C4-2B (cell line): Measurements from ENCODE around the gene PRKCI.

ENCODE experiments used
- ZFX ChIP-seq: fragments of 450-650 bp; IDR thresholded peaks from 2 replicates; pipeline ENCODE4 v1.6.1; 2017
- TF ChIP-seq, protein P1 (sequence below): fragments of 450-650 bp; conservative IDR thresholded peaks from 2 replicates; pipeline ENCODE4 v1.5.1; 2017; ENCODE audit warnings: mild to moderate bottlenecking

DNA sequence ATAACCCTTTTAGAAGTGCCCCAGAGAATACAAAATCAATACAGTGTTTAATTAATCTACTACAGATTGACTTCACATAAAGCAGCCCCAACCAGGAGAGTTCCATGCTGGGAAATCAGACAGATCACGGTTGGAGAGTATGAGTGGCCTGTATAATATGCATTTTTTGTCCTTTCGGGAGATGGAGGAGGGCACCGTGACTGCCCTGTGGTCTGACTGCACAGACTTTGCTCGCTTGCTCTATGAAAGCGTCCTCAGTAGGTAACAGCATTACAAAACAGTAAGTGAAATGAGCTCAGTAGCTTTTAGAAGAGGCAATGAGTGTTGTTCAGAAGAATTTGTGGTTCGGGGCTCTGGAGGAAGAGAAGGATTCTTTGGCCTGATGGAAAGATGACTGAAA is 101.1 kb downstream of the PRKCI start:
- TF ChIP-seq, protein P1, sequence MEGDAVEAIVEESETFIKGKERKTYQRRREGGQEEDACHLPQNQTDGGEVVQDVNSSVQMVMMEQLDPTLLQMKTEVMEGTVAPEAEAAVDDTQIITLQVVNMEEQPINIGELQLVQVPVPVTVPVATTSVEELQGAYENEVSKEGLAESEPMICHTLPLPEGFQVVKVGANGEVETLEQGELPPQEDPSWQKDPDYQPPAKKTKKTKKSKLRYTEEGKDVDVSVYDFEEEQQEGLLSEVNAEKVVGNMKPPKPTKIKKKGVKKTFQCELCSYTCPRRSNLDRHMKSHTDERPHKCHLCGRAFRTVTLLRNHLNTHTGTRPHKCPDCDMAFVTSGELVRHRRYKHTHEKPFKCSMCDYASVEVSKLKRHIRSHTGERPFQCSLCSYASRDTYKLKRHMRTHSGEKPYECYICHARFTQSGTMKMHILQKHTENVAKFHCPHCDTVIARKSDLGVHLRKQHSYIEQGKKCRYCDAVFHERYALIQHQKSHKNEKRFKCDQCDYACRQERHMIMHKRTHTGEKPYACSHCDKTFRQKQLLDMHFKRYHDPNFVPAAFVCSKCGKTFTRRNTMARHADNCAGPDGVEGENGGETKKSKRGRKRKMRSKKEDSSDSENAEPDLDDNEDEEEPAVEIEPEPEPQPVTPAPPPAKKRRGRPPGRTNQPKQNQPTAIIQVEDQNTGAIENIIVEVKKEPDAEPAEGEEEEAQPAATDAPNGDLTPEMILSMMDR, result no peak
- no peak for TF ChIP-seq ZFX
